Measurements from ENCODE around the gene PLCH2. TPM values are rescaled to one million over a fixed set of nuclear protein-coding genes. Genes with fewer than 3 reads are reported as not detected.

PLCH2 gene
- total RNA-seq, 6 experiments from 2014 or later: 0.37 to 4.6 (median 2.3) TPM

- TF ChIP-seq CTCF (IDR thresholded peaks at IDR 0.05): no peak
- no peak for TF ChIP-seq POLR2A (IDR thresholded peaks at IDR 0.05)
- DNase-seq (no peak), ATAC-seq (no peak)
- Histone ChIP-seq H3K27me3 (no peaks in the 10 kb centered on the region), H3K9me3 (no peaks in the 10 kb centered on the region), H3K27ac (no peak overlapping the region), H3K4me1 (no peaks in the 10 kb centered on the region), H3K4me3 (no peak overlapping the region), H3K36me3 (no peaks in the 10 kb centered on the region)
- WGBS (ENCODE audit: insufficient coverage, low coverage, low lambda C conversion rate, missing lambda C conversion rate): no CpG with 5 or more reads among the region's 16 CpGs
- intact Hi-C loops (cut with DNase I): loop anchor here in 1 of 2 donors (10.0 kb wide), 1 partner anchor 174 kb away; no protein-coding TSS in a partner anchor
These were observed 45.0 kb upstream of the PLCH2 start for GRCh38 chr1:2431103-2431502.

- no peak for TF ChIP-seq POLR2A (IDR thresholded peaks at IDR 0.05)
- no peak for TF ChIP-seq CTCF (IDR thresholded peaks at IDR 0.05)
- no peak overlapping the region for H3K4me3 ChIP-seq
- DNase-seq (no peak), ATAC-seq (no peak)
- H3K9me3 ChIP-seq: no peaks in the 10 kb centered on the region
- WGBS (ENCODE audit: insufficient coverage, low coverage, low lambda C conversion rate, missing lambda C conversion rate): 60% methylated on average over 1 of the region's 10 CpGs
- no peaks in the 10 kb centered on the region for H3K4me1 ChIP-seq
- no peak overlapping the region for H3K27ac ChIP-seq
- no peaks in the 10 kb centered on the region for H3K36me3 ChIP-seq
- no peaks in the 10 kb centered on the region for H3K27me3 ChIP-seq
- intact Hi-C loops (cut with DNase I): loop anchor here in 1 of 2 donors (10.0 kb wide), 1 partner anchor 173 kb away; no protein-coding TSS in a partner anchor
These were observed 44.6 kb upstream of the PLCH2 start for GRCh38 chr1:2431518-2431917.

GRCh38 chr1:2432441-2432844, 43.6 kb upstream of the PLCH2 start:
- no peaks in the 10 kb centered on the region for H3K36me3 ChIP-seq
- H3K27ac ChIP-seq: no peak overlapping the region
- H3K9me3 ChIP-seq: no peaks in the 10 kb centered on the region
- no peak for TF ChIP-seq CTCF (IDR thresholded peaks at IDR 0.05)
- no peak for TF ChIP-seq POLR2A (IDR thresholded peaks at IDR 0.05)
- no peaks in the 10 kb centered on the region for H3K27me3 ChIP-seq
- WGBS (ENCODE audit: insufficient coverage, low coverage, low lambda C conversion rate, missing lambda C conversion rate): 0% methylated on average over 1 of the region's 16 CpGs
- no peak for DNase-seq
- intact Hi-C loops (cut with DNase I): loop anchor here in 1 of 2 donors (10.0 kb wide), 1 partner anchor 172 kb away; no protein-coding TSS in a partner anchor
- no peaks in the 10 kb centered on the region for H3K4me1 ChIP-seq
- H3K4me3 ChIP-seq: no peak overlapping the region
- no peak for ATAC-seq

- ATAC-seq (no peak), DNase-seq (no peak)
- Histone ChIP-seq H3K36me3 (no peaks in the 10 kb centered on the region), H3K27me3 (no peaks in the 10 kb centered on the region), H3K4me1 (no peaks in the 10 kb centered on the region), H3K27ac (no peak overlapping the region), H3K9me3 (no peaks in the 10 kb centered on the region), H3K4me3 (no peak overlapping the region)
- TF ChIP-seq POLR2A (IDR thresholded peaks at IDR 0.05) (no peak), CTCF (IDR thresholded peaks at IDR 0.05) (no peak)
- intact Hi-C loops (cut with DNase I): loop anchor here in 1 of 2 donors (10.0 kb wide), 1 partner anchor 172 kb away; no protein-coding TSS in a partner anchor
- 18% methylated on average over 3 of the region's 13 CpGs for WGBS (ENCODE audit: insufficient coverage, low coverage, low lambda C conversion rate, missing lambda C conversion rate)
These were observed 42.9 kb upstream of the PLCH2 start for GRCh38 chr1:2433196-2433595.

Data from right lobe of liver (tissue), 6 donors.